ENCODE measurements around the gene NUMA1.
A peak's percentile ranks its signal among the peaks of the same experiment; 100 is the strongest.

NUMA1 gene

GRCh38 chr11:72080326-72081183 lies at the start of gene NUMA1, which contains the start of gene LRRC51:
NUMA1 (minus strand) TSS chr11:72080542; CDS start chr11:72035943, 44,599 bp downstream.
LRRC51 (plus strand) TSS chr11:72080850; CDS start chr11:72089084, 8,234 bp downstream.
- H3K36me3 ChIP-seq (ENCODE audit: insufficient read depth, low read length) = peaks cover 10% of the 10 kb centered on the region
- peak; percentile 100 for DNase-seq (ENCODE audit: low read depth, low spot score)
- TF ChIP-seq FOXP2 (optimal IDR thresholded peaks at IDR 0.05; ENCODE audit: control extremely low read depth, extremely low read length, insufficient read depth) = peak; percentile 91
- no peak for TF ChIP-seq EZH2 (IDR thresholded peaks at IDR 0.05)
- TF ChIP-seq POLR2AphosphoS5 (IDR thresholded peaks at IDR 0.05; ENCODE audit: borderline replicate concordance, low read depth, low read length) = peak; percentile 79
- no peaks in the 10 kb centered on the region for H3K9me3 ChIP-seq (ENCODE audit: low read depth, low read length)
- peak within 1 kb of the TSS; percentile 79 for H3K9ac ChIP-seq (ENCODE audit: insufficient read length)
- peak within 1 kb of the TSS; percentile 91 for H3K4me3 ChIP-seq
- H3K27ac ChIP-seq = peak within 1 kb of the TSS; percentile 85

GRCh38 chr11:72129381-72129780 lies 49.0 kb upstream of the NUMA1 start:
- Histone ChIP-seq H3K9ac (ENCODE audit: insufficient read length) (no peak overlapping the region), H3K27ac (no peak overlapping the region), H3K9me3 (ENCODE audit: low read depth, low read length) (peaks cover 8% of the 10 kb centered on the region; the same call in 1 of the 2 replicates), H3K4me3 (no peak overlapping the region), H3K36me3 (ENCODE audit: insufficient read depth, low read length) (no peaks in the 10 kb centered on the region)
- TF ChIP-seq POLR2AphosphoS5 (IDR thresholded peaks at IDR 0.05; ENCODE audit: borderline replicate concordance, low read depth, low read length) (no peak), FOXP2 (optimal IDR thresholded peaks at IDR 0.05; ENCODE audit: control extremely low read depth, extremely low read length, insufficient read depth) (no peak), EZH2 (IDR thresholded peaks at IDR 0.05) (no peak)
- DNase-seq (ENCODE audit: low read depth, low spot score) = no peak

- H3K27ac ChIP-seq = no peak overlapping the region
- no peak for DNase-seq (ENCODE audit: low read depth, low spot score)
- TF ChIP-seq EZH2 (IDR thresholded peaks at IDR 0.05) (no peak), POLR2AphosphoS5 (IDR thresholded peaks at IDR 0.05; ENCODE audit: borderline replicate concordance, low read depth, low read length) (no peak), FOXP2 (optimal IDR thresholded peaks at IDR 0.05; ENCODE audit: control extremely low read depth, extremely low read length, insufficient read depth) (no peak)
- no peak overlapping the region for H3K9ac ChIP-seq (ENCODE audit: insufficient read length)
- H3K4me3 ChIP-seq = no peak overlapping the region
- H3K36me3 ChIP-seq (ENCODE audit: insufficient read depth, low read length) = no peaks in the 10 kb centered on the region
- H3K9me3 ChIP-seq (ENCODE audit: low read depth, low read length) = peaks cover 8% of the 10 kb centered on the region; the same call in 1 of the 2 replicates
Measured at GRCh38 chr11:72127923-72128322, 47.6 kb upstream of the NUMA1 start.

GRCh38 chr11:72125956-72126355 lies 45.6 kb upstream of the NUMA1 start:
- Histone ChIP-seq H3K4me3 (no peak overlapping the region), H3K27ac (no peak overlapping the region), H3K9ac (ENCODE audit: insufficient read length) (no peak overlapping the region), H3K9me3 (ENCODE audit: low read depth, low read length) (peaks cover 8% of the 10 kb centered on the region; the same call in 1 of the 2 replicates), H3K36me3 (ENCODE audit: insufficient read depth, low read length) (no peaks in the 10 kb centered on the region)
- DNase-seq (ENCODE audit: low read depth, low spot score) = no peak
- TF ChIP-seq EZH2 (IDR thresholded peaks at IDR 0.05) = no peak
- no peak for TF ChIP-seq POLR2AphosphoS5 (IDR thresholded peaks at IDR 0.05; ENCODE audit: borderline replicate concordance, low read depth, low read length)
- TF ChIP-seq FOXP2 (optimal IDR thresholded peaks at IDR 0.05; ENCODE audit: control extremely low read depth, extremely low read length, insufficient read depth) = no peak

- Histone ChIP-seq H3K9me3 (ENCODE audit: low read depth, low read length) (peaks cover 8% of the 10 kb centered on the region; the same call in 1 of the 2 replicates), H3K36me3 (ENCODE audit: insufficient read depth, low read length) (no peaks in the 10 kb centered on the region), H3K27ac (no peak overlapping the region), H3K9ac (ENCODE audit: insufficient read length) (no peak overlapping the region), H3K4me3 (no peak overlapping the region)
- TF ChIP-seq POLR2AphosphoS5 (IDR thresholded peaks at IDR 0.05; ENCODE audit: borderline replicate concordance, low read depth, low read length) = no peak
- TF ChIP-seq FOXP2 (optimal IDR thresholded peaks at IDR 0.05; ENCODE audit: control extremely low read depth, extremely low read length, insufficient read depth) = no peak
- no peak for TF ChIP-seq EZH2 (IDR thresholded peaks at IDR 0.05)
- DNase-seq (ENCODE audit: low read depth, low spot score) = no peak
Measured at GRCh38 chr11:72124046-72124445, 43.7 kb upstream of the NUMA1 start.

- H3K4me3 ChIP-seq = no peak overlapping the region
- no peak for DNase-seq (ENCODE audit: low read depth, low spot score)
- no peaks in the 10 kb centered on the region for H3K36me3 ChIP-seq (ENCODE audit: insufficient read depth, low read length)
- peaks cover 2% of the 10 kb centered on the region; the same call in 1 of the 2 replicates for H3K9me3 ChIP-seq (ENCODE audit: low read depth, low read length)
- no peak for TF ChIP-seq EZH2 (IDR thresholded peaks at IDR 0.05)
- TF ChIP-seq POLR2AphosphoS5 (IDR thresholded peaks at IDR 0.05; ENCODE audit: borderline replicate concordance, low read depth, low read length) = no peak
- TF ChIP-seq FOXP2 (optimal IDR thresholded peaks at IDR 0.05; ENCODE audit: control extremely low read depth, extremely low read length, insufficient read depth) = no peak
- H3K27ac ChIP-seq = no peak overlapping the region
- H3K9ac ChIP-seq (ENCODE audit: insufficient read length) = no peak overlapping the region
Measured at GRCh38 chr11:72123117-72123653, 42.8 kb upstream of the NUMA1 start.

GRCh38 chr11:72122607-72123006 lies 42.3 kb upstream of the NUMA1 start:
- no peak for TF ChIP-seq EZH2 (IDR thresholded peaks at IDR 0.05)
- no peak for TF ChIP-seq FOXP2 (optimal IDR thresholded peaks at IDR 0.05; ENCODE audit: control extremely low read depth, extremely low read length, insufficient read depth)
- TF ChIP-seq POLR2AphosphoS5 (IDR thresholded peaks at IDR 0.05; ENCODE audit: borderline replicate concordance, low read depth, low read length) = no peak
- H3K4me3 ChIP-seq = no peak overlapping the region

DNA sequence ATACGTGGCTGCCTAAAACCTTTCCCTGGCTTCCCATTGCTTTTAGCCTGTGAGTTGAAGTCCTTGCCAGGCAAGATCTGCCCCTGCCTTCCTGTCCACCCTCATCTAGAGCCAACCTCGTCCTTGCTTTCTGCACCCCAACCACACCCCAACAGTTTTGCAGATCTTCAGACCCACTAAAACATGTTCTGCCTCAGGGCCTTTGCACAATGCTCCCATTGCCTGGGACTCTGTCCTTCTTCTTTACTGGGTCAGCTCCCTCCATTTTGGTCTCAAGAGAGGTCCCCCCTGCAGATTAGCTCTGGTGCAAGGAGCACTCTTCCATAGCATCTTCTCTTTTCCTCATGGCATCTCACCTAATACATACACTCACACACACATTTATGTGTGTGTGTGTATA lies 40.6 kb upstream of the NUMA1 start:
- no peak for DNase-seq (ENCODE audit: low read depth, low spot score)
- H3K9ac ChIP-seq (ENCODE audit: insufficient read length) = no peak overlapping the region

More at GRCh38 chr11:72122607-72123006, 42.3 kb upstream of the NUMA1 start:
- Histone ChIP-seq H3K9ac (ENCODE audit: insufficient read length) (no peak overlapping the region), H3K36me3 (ENCODE audit: insufficient read depth, low read length) (no peaks in the 10 kb centered on the region), H3K27ac (no peak overlapping the region), H3K9me3 (ENCODE audit: low read depth, low read length) (no peaks in the 10 kb centered on the region)
- no peak for DNase-seq (ENCODE audit: low read depth, low spot score)

More for the DNA sequence above, 40.6 kb upstream of the NUMA1 start:
- H3K27ac ChIP-seq = no peak overlapping the region
- TF ChIP-seq EZH2 (IDR thresholded peaks at IDR 0.05) (no peak), POLR2AphosphoS5 (IDR thresholded peaks at IDR 0.05; ENCODE audit: borderline replicate concordance, low read depth, low read length) (no peak), FOXP2 (optimal IDR thresholded peaks at IDR 0.05; ENCODE audit: control extremely low read depth, extremely low read length, insufficient read depth) (no peak)
- no peak overlapping the region for H3K4me3 ChIP-seq
- H3K36me3 ChIP-seq (ENCODE audit: insufficient read depth, low read length) = no peaks in the 10 kb centered on the region
- no peaks in the 10 kb centered on the region for H3K9me3 ChIP-seq (ENCODE audit: low read depth, low read length)

Data from SK-N-MC (cell line).